HG03135 (cell line): ENCODE measurements around the gene CNPY1.

Source experiments
- ATAC-seq: cut with Tn5 transposase; IDR thresholded peaks from one replicate; pipeline ENCODE4 v1.9.1; 2021; ENCODE audit warnings: mild to moderate bottlenecking, moderate library complexity; ENCODE audit not compliant: unreplicated experiment

The CNPY1 gene

GRCh38 chr7:155560196-155560885 lies 14.0 kb upstream of the CNPY1 start:
- no peak for ATAC-seq

- ATAC-seq: no peak
These were observed 13.3 kb upstream of the CNPY1 start for GRCh38 chr7:155559519-155560108.

- ATAC-seq: no peak
These were observed 12.6 kb upstream of the CNPY1 start for GRCh38 chr7:155558961-155559360.

GRCh38 chr7:155558351-155558750 lies 12.0 kb upstream of the CNPY1 start:
- no peak for ATAC-seq

- ATAC-seq: no peak
These were observed 11.4 kb upstream of the CNPY1 start for GRCh38 chr7:155557778-155558177.

- ATAC-seq: no peak
These were observed 10.4 kb upstream of the CNPY1 start for GRCh38 chr7:155556763-155557162.

GRCh38 chr7:155555116-155555695 lies 8.8 kb upstream of the CNPY1 start:
- no peak for ATAC-seq

- no peak for ATAC-seq
These were observed 7.5 kb upstream of the CNPY1 start for GRCh38 chr7:155553871-155554270.

GRCh38 chr7:155551785-155552611 lies 5.6 kb upstream of the CNPY1 start:
- ATAC-seq: no peak

- no peak for ATAC-seq
These were observed 4.6 kb upstream of the CNPY1 start for GRCh38 chr7:155550916-155551315.

GRCh38 chr7:155549226-155549625 lies 2.9 kb upstream of the CNPY1 start:
- ATAC-seq: no peak

- no peak for ATAC-seq
These were observed 917 bp upstream of the CNPY1 start for GRCh38 chr7:155547161-155547791.

GRCh38 chr7:155545348-155545747 lies 1.0 kb downstream of the CNPY1 start:
- ATAC-seq: no peak

GRCh38 chr7:155544485-155544884 lies 1.9 kb downstream of the CNPY1 start:
- no peak for ATAC-seq

GRCh38 chr7:155543926-155544325 lies 2.4 kb downstream of the CNPY1 start:
- no peak for ATAC-seq

GRCh38 chr7:155543011-155543876 lies 3.1 kb downstream of the CNPY1 start:
- ATAC-seq: no peak

- ATAC-seq: no peak
These were observed 4.2 kb downstream of the CNPY1 start for GRCh38 chr7:155541986-155542675.

GRCh38 chr7:155540553-155540952 lies 5.8 kb downstream of the CNPY1 start:
- no peak for ATAC-seq

GRCh38 chr7:155538293-155538692 lies 8.1 kb downstream of the CNPY1 start:
- no peak for ATAC-seq

GRCh38 chr7:155536451-155536850 lies 9.9 kb downstream of the CNPY1 start:
- ATAC-seq: no peak
